PC-3 (cell line): Measurements from ENCODE around the gene PLCXD1.

Experiments
- EZH2 ChIP-seq: fragments of 300-600 bp; sonication (generic); IDR thresholded peaks from one replicate; pipeline ENCODE4 v1.6.1; 2017; ENCODE audit warnings: antibody characterized with exemption, mild to moderate bottlenecking, low read length; ENCODE audit not compliant: unreplicated experiment
- EZH2phosphoT487 ChIP-seq: fragments of 300-600 bp; sonication (generic); IDR thresholded peaks from 2 replicates; pipeline ENCODE4 v1.6.1; 2018; ENCODE audit warnings: mild to moderate bottlenecking, antibody characterized with exemption, low read length, borderline replicate concordance
- TF ChIP-seq, protein P1 (sequence below): fragments of 300-600 bp; sonication (generic); conservative IDR thresholded peaks from 2 replicates; pipeline ENCODE4 v1.5.1; 2017; ENCODE audit warnings: antibody characterized with exemption, low read depth, mild to moderate bottlenecking, low read length

- no peak for TF ChIP-seq EZH2phosphoT487
- TF ChIP-seq, protein P1, sequence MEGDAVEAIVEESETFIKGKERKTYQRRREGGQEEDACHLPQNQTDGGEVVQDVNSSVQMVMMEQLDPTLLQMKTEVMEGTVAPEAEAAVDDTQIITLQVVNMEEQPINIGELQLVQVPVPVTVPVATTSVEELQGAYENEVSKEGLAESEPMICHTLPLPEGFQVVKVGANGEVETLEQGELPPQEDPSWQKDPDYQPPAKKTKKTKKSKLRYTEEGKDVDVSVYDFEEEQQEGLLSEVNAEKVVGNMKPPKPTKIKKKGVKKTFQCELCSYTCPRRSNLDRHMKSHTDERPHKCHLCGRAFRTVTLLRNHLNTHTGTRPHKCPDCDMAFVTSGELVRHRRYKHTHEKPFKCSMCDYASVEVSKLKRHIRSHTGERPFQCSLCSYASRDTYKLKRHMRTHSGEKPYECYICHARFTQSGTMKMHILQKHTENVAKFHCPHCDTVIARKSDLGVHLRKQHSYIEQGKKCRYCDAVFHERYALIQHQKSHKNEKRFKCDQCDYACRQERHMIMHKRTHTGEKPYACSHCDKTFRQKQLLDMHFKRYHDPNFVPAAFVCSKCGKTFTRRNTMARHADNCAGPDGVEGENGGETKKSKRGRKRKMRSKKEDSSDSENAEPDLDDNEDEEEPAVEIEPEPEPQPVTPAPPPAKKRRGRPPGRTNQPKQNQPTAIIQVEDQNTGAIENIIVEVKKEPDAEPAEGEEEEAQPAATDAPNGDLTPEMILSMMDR = no peak
- no peak for TF ChIP-seq EZH2
Measured at GRCh38 chrX:313546-313945, 32.4 kb downstream of the PLCXD1 start.
